AML-193 (cell line): ENCODE results near the gene CIITA.

Experiments
- DNase-seq, 2 experiments: peaks; one replicate each; lab custom pipeline; 2025; lab: John Stamatoyannopoulos, UW

Gene CIITA

GRCh38 chr16:10982465-10983150 is 105.6 kb downstream of the CIITA start:
- no peak for DNase-seq

- no peak for DNase-seq
These were observed 106.2 kb downstream of the CIITA start for GRCh38 chr16:10983159-10983558.

- DNase-seq, result no peak
These were observed 107.5 kb downstream of the CIITA start for GRCh38 chr16:10984509-10984908.
